HEK293 (cell line): ENCODE measurements around the gene BRPF1.

Experiments
- GLI4 ChIP-seq: fragments of 450-650 bp; formaldehyde crosslinking; IDR thresholded peaks from 2 replicates; pipeline ENCODE4 v1.5.1; 2016; ENCODE audit warnings: missing biosample characterization, missing genetic modification characterization
- HOXC10 ChIP-seq: sonication (generic); formaldehyde crosslinking; IDR thresholded peaks from 2 replicates; pipeline ENCODE4 v1.8.1; 2023; ENCODE audit warnings: mild to moderate bottlenecking, missing genetic modification reagents
- KLF8 ChIP-seq: fragments of 450-650 bp; formaldehyde crosslinking; IDR thresholded peaks from 2 replicates; pipeline ENCODE4 v1.5.1; 2016; ENCODE audit warnings: missing biosample characterization, missing genetic modification characterization
- PRDM1 ChIP-seq: fragments of 450-650 bp; formaldehyde crosslinking; IDR thresholded peaks from 2 replicates; pipeline ENCODE4; 2016; ENCODE audit warnings: missing biosample characterization, missing genetic modification characterization
- SP7 ChIP-seq: fragments of 450-650 bp; formaldehyde crosslinking; IDR thresholded peaks from 2 replicates; pipeline ENCODE4 v1.5.1; 2016; ENCODE audit warnings: missing biosample characterization, missing genetic modification characterization
- TRIM28 ChIP-seq: IDR thresholded peaks from 2 replicates; pipeline ENCODE4 v1.6.1; 2011; ENCODE audit warnings: low read length, control low read depth, borderline replicate concordance
- ZBTB10 ChIP-seq: fragments of 450-650 bp; formaldehyde crosslinking; IDR thresholded peaks from 2 replicates; pipeline ENCODE4 v1.5.1; 2016; ENCODE audit warnings: missing biosample characterization, missing genetic modification characterization
- ZNF112 ChIP-seq: fragments of 450-650 bp; formaldehyde crosslinking; IDR thresholded peaks from 2 replicates; pipeline ENCODE4 v1.5.0; 2017; ENCODE audit warnings: missing biosample characterization, missing genetic modification characterization
- ZNF132 ChIP-seq: fragments of 450-650 bp; formaldehyde crosslinking; IDR thresholded peaks from 2 replicates; pipeline ENCODE4 v1.5.1; 2017; ENCODE audit warnings: missing biosample characterization, missing genetic modification characterization, borderline replicate concordance
- ZNF133 ChIP-seq: fragments of 450-650 bp; formaldehyde crosslinking; IDR thresholded peaks from 2 replicates; pipeline ENCODE4 v1.5.1; 2016; ENCODE audit warnings: missing biosample characterization, missing genetic modification characterization
- ZNF146 ChIP-seq: fragments of 450-650 bp; formaldehyde crosslinking; IDR thresholded peaks from 2 replicates; pipeline ENCODE4 v1.5.1; 2016; ENCODE audit warnings: missing biosample characterization, missing genetic modification characterization
- ZNF202 ChIP-seq: fragments of 450-650 bp; formaldehyde crosslinking; IDR thresholded peaks from 2 replicates; pipeline ENCODE4 v1.5.1; 2016; ENCODE audit warnings: missing biosample characterization, missing genetic modification characterization, borderline replicate concordance
- ZNF239 ChIP-seq: fragments of 450-650 bp; formaldehyde crosslinking; IDR thresholded peaks from 2 replicates; pipeline ENCODE4 v1.5.1; 2016; ENCODE audit warnings: missing biosample characterization, missing genetic modification characterization
- ZNF24 ChIP-seq: fragments of 450-650 bp; formaldehyde crosslinking; IDR thresholded peaks from 2 replicates; pipeline ENCODE4 v1.5.1; 2016; ENCODE audit warnings: missing biosample characterization, missing genetic modification characterization
- ZNF302 ChIP-seq: fragments of 450-650 bp; formaldehyde crosslinking; IDR thresholded peaks from 2 replicates; pipeline ENCODE4 v1.5.1; 2016; ENCODE audit warnings: missing biosample characterization, missing genetic modification characterization, low read depth
- ZNF324 ChIP-seq: fragments of 450-650 bp; formaldehyde crosslinking; IDR thresholded peaks from 2 replicates; pipeline ENCODE4 v1.5.1; 2016; ENCODE audit warnings: missing biosample characterization, missing genetic modification characterization
- ZNF37A ChIP-seq: fragments of 450-650 bp; IDR thresholded peaks from 2 replicates; pipeline ENCODE4 v1.5.1; 2018; ENCODE audit warnings: missing biosample characterization, missing genetic modification characterization
- ZNF416 ChIP-seq: fragments of 450-650 bp; formaldehyde crosslinking; IDR thresholded peaks from 2 replicates; pipeline ENCODE4 v1.5.1; 2016; ENCODE audit warnings: missing biosample characterization, missing genetic modification characterization
- ZNF423 ChIP-seq: fragments of 450-650 bp; formaldehyde crosslinking; IDR thresholded peaks from 2 replicates; pipeline ENCODE4 v1.5.1; 2016; ENCODE audit warnings: missing biosample characterization, missing genetic modification characterization
- ZNF510 ChIP-seq: fragments of 450-650 bp; formaldehyde crosslinking; IDR thresholded peaks from 2 replicates; pipeline ENCODE4 v1.5.1; 2018; ENCODE audit warnings: mild to moderate bottlenecking, missing genetic modification characterization, missing biosample characterization; ENCODE audit not compliant: insufficient replicate concordance
- ZNF529 ChIP-seq: fragments of 450-650 bp; formaldehyde crosslinking; IDR thresholded peaks from 2 replicates; pipeline ENCODE4 v1.5.1; 2017; ENCODE audit warnings: missing genetic modification characterization, missing biosample characterization; ENCODE audit not compliant: insufficient replicate concordance
- ZNF558 ChIP-seq: fragments of 450-650 bp; formaldehyde crosslinking; IDR thresholded peaks from 2 replicates; pipeline ENCODE4 v1.5.1; 2016; ENCODE audit warnings: missing biosample characterization, missing genetic modification characterization
- ZNF571 ChIP-seq: fragments of 450-650 bp; formaldehyde crosslinking; IDR thresholded peaks from 2 replicates; pipeline ENCODE4 v1.5.0; 2017; ENCODE audit warnings: missing biosample characterization, missing genetic modification characterization
- ZNF707 ChIP-seq: fragments of 450-650 bp; formaldehyde crosslinking; IDR thresholded peaks from 2 replicates; pipeline ENCODE4 v1.5.1; 2016; ENCODE audit warnings: missing biosample characterization, missing genetic modification characterization
- ZNF830 ChIP-seq: fragments of 450-650 bp; IDR thresholded peaks from 2 replicates; pipeline ENCODE4 v1.5.0; 2018; ENCODE audit warnings: missing biosample characterization, missing genetic modification characterization, low read depth, mild to moderate bottlenecking, moderate library complexity
- ZSCAN23 ChIP-seq: fragments of 450-650 bp; formaldehyde crosslinking; IDR thresholded peaks from 2 replicates; pipeline ENCODE4 v1.5.1; 2016; ENCODE audit warnings: missing biosample characterization, missing genetic modification characterization
- TF ChIP-seq, protein P1 (sequence below): fragments of 450-650 bp; formaldehyde crosslinking; IDR thresholded peaks from 2 replicates; pipeline ENCODE4 v1.5.1; 2017; ENCODE audit warnings: missing biosample characterization, missing genetic modification characterization
- TF ChIP-seq, protein P2 (sequence below): fragments of 450-650 bp; formaldehyde crosslinking; IDR thresholded peaks from 2 replicates; pipeline ENCODE4 v1.5.1; 2016; ENCODE audit warnings: missing biosample characterization, missing genetic modification characterization
- TF ChIP-seq, protein P3 (sequence below): fragments of 450-650 bp; formaldehyde crosslinking; IDR thresholded peaks from 2 replicates; pipeline ENCODE4 v1.5.1; 2016; ENCODE audit warnings: missing biosample characterization, missing genetic modification characterization
- TF ChIP-seq, protein P4 (sequence below): fragments of 450-650 bp; formaldehyde crosslinking; IDR thresholded peaks from 2 replicates; pipeline ENCODE4 v1.5.1; 2016; ENCODE audit warnings: missing biosample characterization, missing genetic modification characterization
- TF ChIP-seq, protein P5 (sequence below): fragments of 450-650 bp; formaldehyde crosslinking; IDR thresholded peaks from 2 replicates; pipeline ENCODE4 v1.5.1; 2016; ENCODE audit warnings: missing biosample characterization, missing genetic modification characterization

The BRPF1 gene

DNA sequence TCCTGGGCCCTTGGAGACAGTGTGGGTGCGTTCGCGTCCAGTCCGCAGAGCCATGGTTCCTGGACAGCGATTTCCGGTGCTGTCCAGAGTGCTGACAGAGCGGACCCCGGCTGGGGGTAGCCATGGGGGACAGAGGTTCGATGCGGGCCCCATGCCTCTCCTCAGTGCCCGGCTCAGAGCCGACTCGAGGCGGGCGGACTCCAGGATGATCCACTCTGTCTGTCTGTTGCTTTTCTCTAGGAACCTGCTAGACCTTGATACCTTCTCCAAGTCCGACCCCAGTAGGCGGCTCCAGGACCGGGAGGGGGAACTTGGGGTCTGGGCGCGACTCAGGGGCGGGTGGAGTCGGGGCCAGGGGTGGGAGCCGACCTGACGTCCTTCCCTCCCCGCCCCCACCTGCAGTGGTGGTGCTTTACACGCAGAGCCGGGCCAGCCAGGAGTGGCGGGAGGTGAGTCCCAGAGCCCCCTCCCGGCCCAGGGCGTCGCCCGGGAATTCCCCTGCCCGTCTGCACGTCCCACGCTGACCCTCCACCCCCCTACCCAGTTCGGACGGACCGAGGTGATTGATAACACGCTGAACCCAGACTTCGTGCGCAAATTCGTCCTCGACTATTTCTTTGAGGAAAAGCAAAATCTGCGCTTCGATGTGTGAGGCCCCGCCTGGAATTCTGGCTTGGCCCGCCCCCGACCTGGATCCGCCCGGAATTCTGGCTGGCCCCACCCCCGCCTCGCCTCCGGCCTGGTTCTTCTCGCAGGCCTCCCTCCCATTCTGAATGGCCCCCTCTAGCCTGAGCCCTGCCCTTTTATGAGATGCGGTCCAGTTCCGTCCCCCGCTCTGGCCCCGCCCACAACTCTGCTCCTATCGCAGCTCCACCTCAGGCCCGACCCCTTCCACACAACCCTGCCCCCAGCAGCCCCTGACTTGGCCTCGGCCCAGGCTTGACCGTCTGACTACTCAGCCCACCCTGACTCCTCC is 26.9 kb upstream of the BRPF1 start (continued):
- no peak; the same call in 1 of the 2 replicates for TF ChIP-seq ZNF324 (tag by site-specific recombination)
- TF ChIP-seq, protein P1, sequence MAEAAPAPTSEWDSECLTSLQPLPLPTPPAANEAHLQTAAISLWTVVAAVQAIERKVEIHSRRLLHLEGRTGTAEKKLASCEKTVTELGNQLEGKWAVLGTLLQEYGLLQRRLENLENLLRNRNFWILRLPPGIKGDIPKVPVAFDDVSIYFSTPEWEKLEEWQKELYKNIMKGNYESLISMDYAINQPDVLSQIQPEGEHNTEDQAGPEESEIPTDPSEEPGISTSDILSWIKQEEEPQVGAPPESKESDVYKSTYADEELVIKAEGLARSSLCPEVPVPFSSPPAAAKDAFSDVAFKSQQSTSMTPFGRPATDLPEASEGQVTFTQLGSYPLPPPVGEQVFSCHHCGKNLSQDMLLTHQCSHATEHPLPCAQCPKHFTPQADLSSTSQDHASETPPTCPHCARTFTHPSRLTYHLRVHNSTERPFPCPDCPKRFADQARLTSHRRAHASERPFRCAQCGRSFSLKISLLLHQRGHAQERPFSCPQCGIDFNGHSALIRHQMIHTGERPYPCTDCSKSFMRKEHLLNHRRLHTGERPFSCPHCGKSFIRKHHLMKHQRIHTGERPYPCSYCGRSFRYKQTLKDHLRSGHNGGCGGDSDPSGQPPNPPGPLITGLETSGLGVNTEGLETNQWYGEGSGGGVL (tag by site-specific recombination): peak; percentile 98
- TF ChIP-seq ZNF146 (tag by site-specific recombination): no peak
- TF ChIP-seq ZNF133: no peak
- TF ChIP-seq TRIM28: no peak
- no peak for TF ChIP-seq ZNF37A (tag by site-specific recombination)
- TF ChIP-seq ZNF239 (tag by site-specific recombination): no peak
- no peak for TF ChIP-seq SP7 (tag by site-specific recombination)
- TF ChIP-seq ZNF423 (tag by site-specific recombination): 0 out of 2 replicates have a peak, but pooled peaks have one; percentile 34
- TF ChIP-seq ZNF558 (tag by site-specific recombination): no peak
- TF ChIP-seq ZNF112 (tag by site-specific recombination): no peak
- TF ChIP-seq, protein P2, sequence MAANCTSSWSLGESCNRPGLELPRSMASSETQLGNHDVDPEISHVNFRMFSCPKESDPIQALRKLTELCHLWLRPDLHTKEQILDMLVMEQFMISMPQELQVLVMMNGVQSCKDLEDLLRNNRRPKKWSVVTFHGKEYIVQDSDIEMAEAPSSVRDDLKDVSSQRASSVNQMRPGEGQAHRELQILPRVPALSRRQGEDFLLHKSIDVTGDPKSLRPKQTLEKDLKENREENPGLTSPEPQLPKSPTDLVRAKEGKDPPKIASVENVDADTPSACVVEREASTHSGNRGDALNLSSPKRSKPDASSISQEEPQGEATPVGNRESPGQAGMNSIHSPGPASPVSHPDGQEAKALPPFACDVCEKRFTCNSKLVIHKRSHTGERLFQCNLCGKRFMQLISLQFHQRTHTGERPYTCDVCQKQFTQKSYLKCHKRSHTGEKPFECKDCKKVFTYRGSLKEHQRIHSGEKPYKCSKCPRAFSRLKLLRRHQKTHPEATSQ (tag by site-specific recombination): no peak
- no peak for TF ChIP-seq ZNF302
- TF ChIP-seq ZNF529: no peak
- TF ChIP-seq, protein P3, sequence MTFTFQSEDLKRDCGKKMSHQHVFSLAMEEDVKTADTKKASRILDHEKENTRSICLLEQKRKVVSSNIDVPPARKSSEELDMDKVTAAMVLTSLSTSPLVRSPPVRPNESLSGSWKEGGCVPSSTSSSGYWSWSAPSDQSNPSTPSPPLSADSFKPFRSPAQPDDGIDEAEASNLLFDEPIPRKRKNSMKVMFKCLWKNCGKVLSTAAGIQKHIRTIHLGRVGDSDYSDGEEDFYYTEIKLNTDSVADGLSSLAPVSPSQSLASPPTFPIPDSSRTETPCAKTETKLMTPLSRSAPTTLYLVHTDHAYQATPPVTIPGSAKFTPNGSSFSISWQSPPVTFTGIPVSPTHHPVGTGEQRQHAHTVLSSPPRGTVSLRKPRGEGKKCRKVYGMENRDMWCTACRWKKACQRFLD (tag by site-specific recombination): no peak
- TF ChIP-seq ZNF202 (tag by site-specific recombination): no peak
- TF ChIP-seq, protein P4, sequence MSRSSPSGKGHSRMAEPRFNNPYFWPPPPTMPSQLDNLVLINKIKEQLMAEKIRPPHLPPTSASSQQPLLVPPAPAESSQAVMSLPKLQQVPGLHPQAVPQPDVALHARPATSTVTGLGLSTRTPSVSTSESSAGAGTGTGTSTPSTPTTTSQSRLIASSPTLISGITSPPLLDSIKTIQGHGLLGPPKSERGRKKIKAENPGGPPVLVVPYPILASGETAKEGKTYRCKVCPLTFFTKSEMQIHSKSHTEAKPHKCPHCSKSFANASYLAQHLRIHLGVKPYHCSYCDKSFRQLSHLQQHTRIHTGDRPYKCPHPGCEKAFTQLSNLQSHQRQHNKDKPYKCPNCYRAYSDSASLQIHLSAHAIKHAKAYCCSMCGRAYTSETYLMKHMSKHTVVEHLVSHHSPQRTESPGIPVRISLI: no peak
- no peak for TF ChIP-seq PRDM1
- TF ChIP-seq ZNF510 (tag by site-specific recombination): no peak
- TF ChIP-seq HOXC10 (CRISPR knock-in tag): no peak
- no peak for TF ChIP-seq ZNF24 (tag by site-specific recombination)
- no peak for TF ChIP-seq ZNF132
- TF ChIP-seq ZSCAN23 (tag by site-specific recombination): no peak
- TF ChIP-seq ZBTB10 (tag by site-specific recombination): peak; percentile 46; the same call in 1 of the 2 replicates
- no peak for TF ChIP-seq GLI4 (tag by site-specific recombination)
- TF ChIP-seq ZNF416 (tag by site-specific recombination): no peak
- TF ChIP-seq ZNF707 (tag by site-specific recombination): no peak
- TF ChIP-seq ZNF571: no peak
- TF ChIP-seq KLF8: no peak; the same call in 1 of the 2 replicates
- TF ChIP-seq, protein P5, sequence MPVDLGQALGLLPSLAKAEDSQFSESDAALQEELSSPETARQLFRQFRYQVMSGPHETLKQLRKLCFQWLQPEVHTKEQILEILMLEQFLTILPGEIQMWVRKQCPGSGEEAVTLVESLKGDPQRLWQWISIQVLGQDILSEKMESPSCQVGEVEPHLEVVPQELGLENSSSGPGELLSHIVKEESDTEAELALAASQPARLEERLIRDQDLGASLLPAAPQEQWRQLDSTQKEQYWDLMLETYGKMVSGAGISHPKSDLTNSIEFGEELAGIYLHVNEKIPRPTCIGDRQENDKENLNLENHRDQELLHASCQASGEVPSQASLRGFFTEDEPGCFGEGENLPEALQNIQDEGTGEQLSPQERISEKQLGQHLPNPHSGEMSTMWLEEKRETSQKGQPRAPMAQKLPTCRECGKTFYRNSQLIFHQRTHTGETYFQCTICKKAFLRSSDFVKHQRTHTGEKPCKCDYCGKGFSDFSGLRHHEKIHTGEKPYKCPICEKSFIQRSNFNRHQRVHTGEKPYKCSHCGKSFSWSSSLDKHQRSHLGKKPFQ (tag by site-specific recombination): no peak
- no peak for TF ChIP-seq ZNF830 (tag by site-specific recombination)
